HFFc6 (cell line): ENCODE measurements around the gene SPSB3. TPM values are rescaled to one million over a fixed set of nuclear protein-coding genes. Genes with fewer than 3 reads are reported as not detected.

Experiments used
- DNase-seq: peaks from one replicate; pipeline ENCODE4 v3.0.0-alpha.2; 2018
- H3K27ac Mint-ChIP-seq: 2 replicates; pipeline ENCODE4 v1.8.0; 2020; ENCODE audit warnings: mild to moderate bottlenecking, mixed read lengths
- H3K27me3 Mint-ChIP-seq: 2 replicates; pipeline ENCODE4 v1.8.0; 2021; ENCODE audit warnings: mild to moderate bottlenecking, moderate library complexity, mixed read lengths; ENCODE audit not compliant: insufficient read depth
- H3K36me3 Mint-ChIP-seq: 2 replicates; pipeline ENCODE4 v1.8.0; 2021; ENCODE audit warnings: low read depth, mixed read lengths
- H3K4me1 Mint-ChIP-seq: 2 replicates; pipeline ENCODE4 v1.8.0; 2020; ENCODE audit warnings: low read depth, mixed read lengths
- H3K4me3 Mint-ChIP-seq: 2 replicates; pipeline ENCODE4 v1.8.0; 2020; ENCODE audit warnings: mild to moderate bottlenecking, moderate library complexity, mixed read lengths
- H3K9me3 Mint-ChIP-seq: 2 replicates; pipeline ENCODE4 v1.8.0; 2020; ENCODE audit warnings: mild to moderate bottlenecking, mixed read lengths
- CTCF ChIP-seq: fragments of 200-600 bp; sonication (generic); IDR thresholded peaks from 2 replicates; pipeline ENCODE4 v1.5.0; 2021; ENCODE audit warnings: antibody characterized with exemption, mild to moderate bottlenecking
- total RNA-seq, 6 experiments: library from RNA; stranded (reverse); fragmentation: NEBNext Ultra II Directional; extraction: Animal tissue kit (Norgen Biotek cat#: 25700); gene quantifications; 2 replicates in 1 of 6; 3 replicates in 5 of 6; pipeline ENCODE4 v1.2.3, GENCODE V29; 2021

Gene SPSB3
- total RNA-seq, 6 experiments from 2014 or later, result 12.3 to 15.8 (median 13.9) TPM

GRCh38 chr16:1818204-1818872, 36.0 kb upstream of the SPSB3 start:
- Mint-ChIP-seq H3K4me1 (peaks cover 4% of the 10 kb centered on the region; the same call in 1 of the 2 replicates), H3K27me3 (no peaks in the 10 kb centered on the region), H3K36me3 (peaks cover 7% of the 10 kb centered on the region; the same call in 1 of the 2 replicates), H3K4me3 (no peak overlapping the region), H3K9me3 (no peaks in the 10 kb centered on the region), H3K27ac (no peak overlapping the region)
- no peak for TF ChIP-seq CTCF
- DNase-seq, result no peak

- no peak overlapping the region for H3K27ac Mint-ChIP-seq
- no peak overlapping the region for H3K4me3 Mint-ChIP-seq
- H3K27me3 Mint-ChIP-seq, result no peaks in the 10 kb centered on the region
- no peaks in the 10 kb centered on the region for H3K9me3 Mint-ChIP-seq
- peaks cover 8% of the 10 kb centered on the region; the same call in 1 of the 2 replicates for H3K36me3 Mint-ChIP-seq
- no peak for TF ChIP-seq CTCF
- H3K4me1 Mint-ChIP-seq, result peaks cover 5% of the 10 kb centered on the region; the same call in 1 of the 2 replicates
- DNase-seq, result no peak
Observed at GRCh38 chr16:1817716-1818115, 35.3 kb upstream of the SPSB3 start.

- H3K4me1 Mint-ChIP-seq, result peaks cover 5% of the 10 kb centered on the region; the same call in 1 of the 2 replicates
- peaks cover 8% of the 10 kb centered on the region; the same call in 1 of the 2 replicates for H3K36me3 Mint-ChIP-seq
- no peak overlapping the region for H3K4me3 Mint-ChIP-seq
- TF ChIP-seq CTCF, result no peak
- no peak overlapping the region for H3K27ac Mint-ChIP-seq
- no peaks in the 10 kb centered on the region for H3K9me3 Mint-ChIP-seq
- no peak for DNase-seq
- no peaks in the 10 kb centered on the region for H3K27me3 Mint-ChIP-seq
Observed at GRCh38 chr16:1817276-1817589, 34.9 kb upstream of the SPSB3 start.

- no peak for DNase-seq
- Mint-ChIP-seq H3K9me3 (no peaks in the 10 kb centered on the region), H3K4me1 (peaks cover 5% of the 10 kb centered on the region; the same call in 1 of the 2 replicates), H3K27ac (no peak overlapping the region), H3K27me3 (no peaks in the 10 kb centered on the region), H3K4me3 (no peak overlapping the region), H3K36me3 (peaks cover 8% of the 10 kb centered on the region; the same call in 1 of the 2 replicates)
- no peak for TF ChIP-seq CTCF
Observed at GRCh38 chr16:1816396-1817275, 34.3 kb upstream of the SPSB3 start.

- H3K4me3 Mint-ChIP-seq, result no peak overlapping the region
- H3K9me3 Mint-ChIP-seq, result no peaks in the 10 kb centered on the region
- no peak for TF ChIP-seq CTCF
- no peak overlapping the region for H3K27ac Mint-ChIP-seq
- H3K36me3 Mint-ChIP-seq, result peaks cover 8% of the 10 kb centered on the region; the same call in 1 of the 2 replicates
- H3K4me1 Mint-ChIP-seq, result peaks cover 5% of the 10 kb centered on the region; the same call in 1 of the 2 replicates
- no peak for DNase-seq
- H3K27me3 Mint-ChIP-seq, result no peaks in the 10 kb centered on the region
Observed at GRCh38 chr16:1815461-1815860, 33.1 kb upstream of the SPSB3 start.
